Suprapubic skin (tissue), 3 donors: Measurements from ENCODE around the gene CFAP20DC.

Source experiments
- CTCF ChIP-seq, 2 donors: fragments of 200-600 bp in 1 of 2; fragments of 450-650 bp in 1 of 2; sonication (generic) in 1 of 2; IDR thresholded peaks; one replicate each; pipeline ENCODE4 v1.5.1; 2016 to 2019; ENCODE audit warnings: antibody characterized with exemption in 2 of 2, mild to moderate bottlenecking in 1 of 2, moderate library complexity in 1 of 2
- POLR2AphosphoS5 ChIP-seq, 3 donors: sonication (generic); formaldehyde crosslinking; IDR thresholded peaks; one replicate each; pipeline ENCODE4 v1.6.1; 2017; ENCODE audit warnings: antibody characterized with exemption in 3 of 3

GRCh38 chr3:58837141-58837843 is 212.5 kb downstream of the CFAP20DC start:
- TF ChIP-seq POLR2AphosphoS5 (IDR thresholded peaks at IDR 0.05) (no peak), CTCF (IDR thresholded peaks at IDR 0.05) (no peak)
